SIG-M5 (cell line): ENCODE results near the gene HAAO.

Experiments
- DNase-seq: peaks from one replicate; lab custom pipeline; 2025; lab: John Stamatoyannopoulos, UW

The HAAO gene

DNA sequence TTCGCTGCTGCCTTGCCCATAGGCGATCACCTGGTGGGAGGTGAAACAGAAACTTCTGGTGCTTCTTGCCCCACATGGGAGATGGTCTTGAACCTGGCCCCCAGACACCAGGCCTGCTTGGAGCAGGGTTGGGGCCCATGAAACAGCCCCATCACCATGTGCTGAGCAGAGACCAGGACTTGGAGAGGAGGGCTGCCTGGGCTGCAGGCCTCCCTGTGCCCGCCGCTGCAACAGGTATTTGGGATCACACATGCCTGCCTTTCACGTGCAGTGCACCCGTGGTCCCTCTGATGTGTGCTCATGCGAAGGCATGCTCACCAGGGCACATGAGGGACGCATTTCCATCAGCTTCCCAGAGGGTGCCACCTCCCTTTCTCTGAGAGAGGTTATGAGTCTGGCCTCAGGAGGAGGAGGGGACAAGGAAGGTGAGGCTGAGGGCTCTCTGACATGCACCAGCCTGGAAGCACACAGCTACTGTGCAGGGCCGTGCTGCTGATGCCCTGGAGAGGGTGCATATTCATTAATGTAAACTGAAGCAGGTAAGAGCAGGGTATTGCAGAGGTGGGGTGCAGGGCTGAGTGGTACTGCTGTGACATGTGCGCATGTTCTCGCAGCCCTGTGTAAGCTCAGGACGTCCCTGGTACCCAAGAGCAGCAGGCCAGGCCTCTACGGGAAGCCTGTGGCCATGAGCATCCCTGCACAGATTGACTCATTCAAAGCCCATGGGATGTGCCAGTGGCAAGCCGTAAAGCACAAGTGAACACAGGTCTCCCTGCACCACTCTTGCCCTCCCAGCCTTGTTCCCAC, 24.3 kb downstream of the HAAO start:
- no peak for DNase-seq

DNA sequence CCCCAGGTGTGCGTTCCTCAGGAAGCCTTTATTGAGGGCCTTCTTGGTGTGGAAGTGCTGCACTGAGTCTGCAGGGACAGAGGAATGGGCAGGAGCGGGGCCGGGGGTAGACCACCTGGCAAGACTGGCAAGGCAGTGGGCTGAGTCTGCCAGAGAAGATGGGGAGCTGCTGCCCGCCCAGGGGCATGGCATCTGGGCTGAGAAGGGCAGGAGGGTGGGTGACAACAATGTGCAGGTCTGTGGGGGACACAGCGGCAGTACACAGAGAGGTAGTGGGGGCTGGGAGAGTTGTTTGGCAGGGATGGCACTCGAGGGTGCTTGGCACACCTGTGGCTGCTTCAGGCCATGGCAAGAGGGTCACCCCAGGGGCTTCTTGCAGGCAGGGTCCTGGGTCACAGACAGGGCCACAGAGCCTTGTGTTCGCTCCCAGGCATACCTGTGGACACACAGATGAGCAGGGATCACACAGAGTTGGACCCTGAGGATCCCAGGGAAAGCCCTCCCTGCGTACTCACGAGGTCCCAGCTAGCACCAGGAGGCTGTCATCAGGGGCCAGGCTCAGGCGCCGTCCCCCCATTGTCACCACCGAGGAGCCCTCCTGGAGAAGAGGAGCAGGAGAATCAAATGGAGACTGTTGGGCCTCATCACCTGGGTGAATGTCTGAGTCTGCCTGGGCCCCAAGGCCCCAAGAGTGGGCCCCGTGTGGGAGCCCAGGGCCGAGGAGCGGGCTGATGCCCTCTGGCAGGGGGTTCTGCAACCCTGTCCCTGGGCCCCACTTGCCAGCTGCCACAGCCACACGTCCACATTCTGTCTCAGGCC, 25.1 kb downstream of the HAAO start:
- DNase-seq, result no peak

DNA sequence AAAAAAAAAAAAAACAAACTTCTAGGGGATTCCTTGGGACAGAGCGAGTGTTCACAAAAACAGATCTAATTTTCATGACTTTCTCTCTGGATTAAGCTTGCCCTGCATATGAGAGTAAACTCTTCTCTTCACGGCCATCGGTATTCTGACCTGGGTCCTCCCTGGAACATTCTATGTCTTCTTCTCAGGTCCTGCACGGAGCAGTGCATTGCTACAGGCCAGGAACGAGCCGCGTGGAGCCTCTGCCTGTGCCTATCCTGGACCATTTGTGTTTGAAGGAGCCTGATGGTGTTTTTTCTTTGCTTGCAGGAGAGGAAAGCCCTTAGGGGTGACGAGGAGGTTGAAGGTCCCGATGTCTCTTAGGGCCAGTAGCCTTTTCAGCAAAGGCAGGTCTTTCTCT, 26.7 kb downstream of the HAAO start:
- no peak for DNase-seq

DNA sequence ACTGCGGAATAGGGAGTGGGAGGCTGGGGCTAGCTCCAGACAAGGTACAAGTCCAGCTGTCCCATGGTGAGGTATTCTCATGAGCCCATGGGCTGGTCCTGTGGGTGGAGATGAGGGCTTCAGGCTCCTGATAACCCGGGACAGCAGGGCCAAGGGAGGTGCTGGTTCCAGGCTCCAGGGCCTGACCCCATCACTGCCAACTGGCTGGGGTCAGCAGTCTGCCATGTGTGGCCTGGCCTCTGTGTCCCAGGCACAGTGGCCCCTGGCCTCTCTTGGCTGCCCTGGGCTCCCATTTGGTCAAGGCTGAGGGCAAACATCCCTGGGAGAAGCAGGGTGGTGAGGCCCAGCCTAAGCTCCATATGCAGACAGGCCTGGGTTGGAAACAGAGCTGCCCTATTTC, 27.5 kb downstream of the HAAO start:
- no peak for DNase-seq

DNA sequence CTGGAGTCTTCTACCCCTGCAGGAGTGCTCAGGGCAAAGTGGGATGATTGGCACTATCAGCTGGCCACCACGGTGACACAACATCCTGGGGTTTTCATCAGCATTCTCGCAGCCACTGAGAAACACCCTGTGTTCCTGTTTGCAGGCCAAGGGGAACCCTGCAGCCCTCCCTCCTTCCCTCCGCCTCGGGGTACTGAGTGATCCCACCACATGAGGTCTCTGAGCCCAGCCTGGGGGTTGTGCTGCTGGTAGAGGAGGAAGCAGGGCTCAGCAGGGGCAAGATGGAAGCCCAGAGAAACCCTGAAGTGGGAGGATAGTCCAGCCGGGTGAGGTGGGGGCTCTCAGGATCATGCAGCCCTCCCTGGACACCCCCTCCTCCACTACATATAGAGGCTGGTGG, 28.3 kb downstream of the HAAO start, which contains the start of gene OXER1:
OXER1 (minus strand) TSS at position 40 of the 400 bp plus-strand sequence. CDS start 73 bp downstream, outside the sequence.
- DNase-seq, result no peak

DNA sequence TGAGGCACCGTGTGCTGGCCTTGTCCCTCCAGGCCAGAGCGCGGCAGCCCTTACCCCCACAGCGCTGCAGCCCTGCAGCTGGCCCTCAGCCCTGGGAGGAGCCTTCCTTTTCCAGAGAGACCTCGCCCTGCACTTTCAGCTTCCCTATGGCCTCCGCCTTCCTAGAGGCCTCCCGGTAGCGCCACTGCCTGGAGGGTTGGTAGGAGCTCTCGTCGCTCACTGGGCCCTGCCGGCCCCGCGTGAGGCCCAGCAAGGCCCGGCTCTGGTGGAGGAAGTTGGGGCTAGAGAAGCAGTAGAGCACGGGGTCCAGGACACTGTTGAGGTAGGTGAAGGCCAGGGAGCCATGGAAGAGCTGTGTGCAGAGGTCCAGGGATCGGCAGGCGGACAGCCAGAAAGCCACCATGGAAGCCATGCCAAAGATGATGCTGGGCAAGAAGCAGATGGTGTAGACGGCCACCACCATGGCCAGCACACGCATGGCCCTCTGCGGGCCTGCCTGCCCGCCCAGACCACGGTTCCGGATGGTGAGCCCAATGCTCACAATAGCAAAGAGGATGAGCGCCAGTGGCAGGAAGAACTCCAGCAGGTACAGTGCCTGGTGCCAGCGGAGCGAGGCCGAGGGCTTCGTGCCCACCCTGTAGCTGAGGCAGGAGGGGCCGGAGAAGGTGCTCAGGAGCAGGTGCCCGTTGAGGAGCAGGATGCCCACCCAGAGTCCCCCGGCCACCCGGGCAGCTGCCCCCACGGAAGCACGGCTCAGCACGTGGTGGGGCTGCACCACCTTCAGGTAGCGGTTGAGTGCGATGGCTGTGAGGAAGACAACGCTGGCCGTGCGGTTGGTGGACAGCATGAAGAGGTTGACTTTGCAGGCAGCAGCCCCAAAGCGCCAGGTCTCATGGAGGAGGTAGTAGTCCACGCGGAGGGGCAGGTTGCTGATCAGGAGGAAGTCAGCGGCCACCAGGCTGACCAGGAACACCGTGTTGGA, 29.3 kb downstream of the HAAO start:
- DNase-seq, result no peak

DNA sequence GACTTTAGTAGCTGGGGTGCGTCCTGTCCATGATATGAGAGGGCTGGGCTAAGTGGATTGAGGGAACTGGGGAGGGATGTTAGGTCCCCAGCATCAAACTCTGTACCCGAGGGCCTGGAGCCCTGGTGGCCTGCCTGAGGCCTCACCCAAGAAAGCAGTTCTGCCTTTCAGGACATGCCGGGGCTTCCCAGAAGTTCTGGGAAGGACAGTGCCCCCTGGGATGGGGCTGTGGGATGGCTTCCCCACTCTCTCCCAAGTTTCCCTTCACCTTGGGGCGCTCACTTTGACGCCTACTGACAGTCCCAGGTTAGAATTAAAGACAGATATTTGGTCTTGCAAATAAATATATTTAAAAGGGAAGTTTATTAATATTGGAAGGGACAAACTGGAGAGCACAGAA, 30.2 kb downstream of the HAAO start:
- no peak for DNase-seq

DNA sequence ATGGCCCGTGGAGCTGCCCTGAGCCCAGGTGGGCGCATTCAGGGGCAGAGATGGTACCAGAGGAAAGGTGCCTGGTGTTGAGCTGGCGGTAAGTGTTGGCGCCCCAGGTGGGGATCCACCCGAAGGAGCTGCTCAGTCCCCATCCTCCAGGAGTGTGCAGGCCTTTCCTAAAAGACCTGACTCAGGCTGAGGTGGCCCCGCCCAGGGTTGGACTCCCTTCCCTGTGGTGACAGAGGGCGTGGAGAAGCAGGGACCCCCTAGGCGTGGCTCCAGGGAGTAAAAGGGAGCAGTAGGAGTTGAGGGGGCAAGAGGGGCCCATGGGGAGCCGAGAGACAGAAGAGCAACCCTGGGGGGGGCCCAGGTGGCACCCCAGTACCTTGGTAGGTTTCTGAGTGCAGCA, 30.8 kb downstream of the HAAO start:
- no peak for DNase-seq

DNA sequence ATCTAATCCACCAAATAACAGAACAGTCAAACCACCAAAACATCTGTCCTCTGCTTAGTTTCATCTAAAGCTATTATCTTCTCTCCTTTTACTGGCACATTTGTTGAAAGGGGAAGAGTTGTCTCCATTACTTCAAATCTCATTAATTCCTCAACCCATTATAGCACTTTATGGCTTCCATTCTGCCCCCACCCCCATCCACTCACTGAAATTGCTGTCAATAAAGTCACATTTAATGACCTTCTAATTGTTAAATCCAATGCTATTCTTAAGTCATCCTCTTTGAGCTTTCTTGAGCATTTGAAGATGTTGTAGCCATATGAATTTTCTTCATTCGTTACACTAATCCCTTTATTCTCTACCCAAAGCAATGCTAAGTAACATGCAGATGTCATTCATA, 33.6 kb downstream of the HAAO start:
- DNase-seq, result no peak

DNA sequence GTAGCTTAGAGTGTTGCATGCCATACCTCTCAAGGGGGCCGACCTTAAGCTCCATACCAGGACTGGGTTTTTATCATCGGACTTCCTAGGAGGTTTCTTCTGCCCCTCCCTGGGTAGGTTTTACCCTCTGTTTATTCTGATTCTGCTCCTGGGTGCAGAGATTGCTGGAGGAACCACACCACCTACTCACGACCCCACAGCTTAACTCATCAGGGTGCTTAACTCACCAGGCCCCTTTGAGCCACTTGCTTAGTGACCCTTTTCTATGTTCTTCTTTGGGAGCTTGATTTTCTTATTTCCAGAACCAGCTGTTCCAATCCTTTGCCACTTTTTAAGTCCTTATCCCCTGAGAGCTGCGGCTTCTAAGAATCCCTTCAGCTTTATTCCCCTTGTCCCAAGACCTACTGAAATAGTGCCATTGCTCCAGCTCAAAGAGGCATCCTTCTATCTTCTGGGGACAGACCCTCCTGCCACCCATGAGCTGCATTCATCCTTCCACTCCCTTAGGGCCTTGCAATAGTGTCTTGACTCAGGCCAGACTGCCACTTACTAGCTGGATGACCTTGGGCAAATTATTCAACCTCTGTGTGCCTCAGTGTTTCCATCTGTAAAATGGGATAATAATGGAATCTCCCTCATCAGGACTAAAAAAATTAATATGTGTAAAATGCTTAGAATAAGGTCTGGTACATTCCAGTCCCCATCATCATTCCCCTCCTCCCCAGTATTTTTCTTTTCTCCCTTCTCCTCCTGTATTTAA, 34.2 kb downstream of the HAAO start:
- no peak for DNase-seq

DNA sequence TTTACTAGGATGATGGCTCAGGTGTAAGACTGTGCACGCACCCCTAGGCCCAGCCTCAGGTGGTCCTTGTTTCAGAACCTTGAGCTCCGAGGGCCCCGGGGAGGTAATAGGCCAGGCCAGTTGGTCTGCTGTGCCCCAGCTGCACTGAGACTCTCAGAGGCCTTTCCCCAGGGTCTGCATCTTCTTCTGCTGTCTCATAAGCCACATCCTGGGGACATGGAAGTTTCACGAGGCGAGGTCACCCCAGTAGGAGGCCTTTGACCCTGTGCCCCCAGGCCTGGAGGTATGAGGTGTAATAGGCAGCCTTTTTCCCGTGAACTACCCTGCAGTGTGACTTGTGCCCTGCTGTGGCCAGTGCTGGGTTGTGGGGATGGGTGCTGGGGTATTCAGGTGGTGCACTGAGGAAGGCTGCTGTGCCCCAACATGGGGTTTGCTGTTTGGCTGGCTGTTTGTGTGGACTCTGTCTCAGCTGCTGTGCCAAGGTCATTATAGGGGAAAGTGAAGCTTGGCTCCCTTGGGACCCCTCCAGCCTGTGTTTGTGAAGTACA, 35.3 kb downstream of the HAAO start:
- no peak for DNase-seq

DNA sequence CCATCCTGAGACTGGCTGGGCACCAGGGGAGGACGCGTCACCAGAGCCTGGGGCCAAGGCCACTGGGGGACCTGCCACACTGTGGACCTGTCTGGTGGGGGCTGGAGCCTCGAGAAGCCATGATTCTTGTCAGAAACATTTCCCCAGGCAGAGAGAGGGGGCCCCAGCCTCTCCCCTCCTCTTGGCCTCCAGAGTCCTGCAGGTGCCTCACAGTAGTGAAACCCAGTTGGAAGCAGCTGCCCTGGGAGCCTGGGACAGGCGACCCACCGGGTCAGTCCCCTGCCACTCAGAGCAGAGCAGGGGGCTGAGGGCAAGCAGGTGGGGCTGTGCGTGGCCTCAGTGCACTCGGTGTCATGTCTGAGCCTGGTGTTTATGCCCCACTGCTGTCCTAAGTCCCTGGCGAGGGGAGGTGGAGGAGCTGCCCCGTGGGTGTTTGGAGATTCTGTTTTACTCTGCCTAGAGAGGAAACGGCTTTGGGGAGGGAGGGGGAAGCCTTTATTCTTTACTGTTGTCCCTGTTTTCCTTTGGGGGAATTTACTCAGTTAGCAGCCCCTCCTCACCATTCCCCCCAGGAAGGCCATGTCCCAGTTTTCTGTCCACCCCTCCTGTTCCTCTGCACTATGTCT, 36.1 kb downstream of the HAAO start:
- no peak for DNase-seq

DNA sequence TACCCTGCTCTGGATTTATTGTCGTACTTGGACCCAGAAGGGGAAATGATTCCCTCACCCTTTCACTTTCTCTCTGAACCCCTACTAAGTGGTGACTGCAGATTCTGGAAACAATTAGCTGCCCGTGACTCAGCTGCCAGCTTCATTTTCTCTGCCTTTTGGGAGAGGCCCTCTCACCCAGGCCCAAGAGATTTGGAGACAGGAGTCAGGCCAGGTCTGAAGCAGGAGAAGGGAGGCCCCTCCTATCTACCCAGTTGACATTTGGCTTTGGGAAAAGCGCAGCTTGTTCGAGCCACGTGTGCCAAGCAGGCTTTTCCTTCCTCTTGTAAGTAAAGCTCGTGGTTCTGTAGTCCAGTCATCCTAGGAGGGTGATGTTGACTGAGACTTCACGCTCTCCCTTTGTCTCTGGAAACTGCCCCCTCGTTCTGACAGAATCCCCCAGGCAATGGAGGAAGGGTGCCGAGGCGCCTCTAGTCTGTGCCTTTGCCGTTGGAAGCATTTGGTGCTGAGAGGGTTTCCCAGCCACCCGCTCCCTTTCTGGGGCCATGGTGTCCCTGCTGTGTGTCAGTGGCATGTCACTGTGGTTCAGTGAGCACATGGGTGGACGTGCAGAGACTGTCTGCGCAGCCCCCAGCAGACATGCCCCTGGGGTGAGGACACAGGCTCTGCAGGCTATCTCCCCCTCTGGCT, 37.0 kb downstream of the HAAO start:
- no peak for DNase-seq

DNA sequence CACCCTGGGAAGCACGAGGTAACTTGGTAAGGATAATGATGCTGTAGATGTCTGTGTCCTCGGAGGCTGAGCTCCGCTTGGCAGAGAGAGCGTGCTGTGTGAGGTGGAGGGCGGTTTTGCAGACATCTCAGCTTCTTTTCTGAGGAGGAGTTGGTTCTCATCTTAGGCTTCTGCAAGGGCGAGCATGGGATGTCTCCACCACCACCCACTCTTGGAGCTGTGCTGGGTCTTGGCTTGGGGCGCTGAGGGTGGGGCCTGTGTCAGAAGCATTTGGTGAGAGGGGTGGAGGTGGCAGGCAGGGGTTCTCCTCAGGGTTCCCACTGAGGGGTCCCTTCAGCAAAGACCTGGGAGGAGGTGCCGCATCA, 37.6 kb downstream of the HAAO start:
- DNase-seq, result no peak

DNA sequence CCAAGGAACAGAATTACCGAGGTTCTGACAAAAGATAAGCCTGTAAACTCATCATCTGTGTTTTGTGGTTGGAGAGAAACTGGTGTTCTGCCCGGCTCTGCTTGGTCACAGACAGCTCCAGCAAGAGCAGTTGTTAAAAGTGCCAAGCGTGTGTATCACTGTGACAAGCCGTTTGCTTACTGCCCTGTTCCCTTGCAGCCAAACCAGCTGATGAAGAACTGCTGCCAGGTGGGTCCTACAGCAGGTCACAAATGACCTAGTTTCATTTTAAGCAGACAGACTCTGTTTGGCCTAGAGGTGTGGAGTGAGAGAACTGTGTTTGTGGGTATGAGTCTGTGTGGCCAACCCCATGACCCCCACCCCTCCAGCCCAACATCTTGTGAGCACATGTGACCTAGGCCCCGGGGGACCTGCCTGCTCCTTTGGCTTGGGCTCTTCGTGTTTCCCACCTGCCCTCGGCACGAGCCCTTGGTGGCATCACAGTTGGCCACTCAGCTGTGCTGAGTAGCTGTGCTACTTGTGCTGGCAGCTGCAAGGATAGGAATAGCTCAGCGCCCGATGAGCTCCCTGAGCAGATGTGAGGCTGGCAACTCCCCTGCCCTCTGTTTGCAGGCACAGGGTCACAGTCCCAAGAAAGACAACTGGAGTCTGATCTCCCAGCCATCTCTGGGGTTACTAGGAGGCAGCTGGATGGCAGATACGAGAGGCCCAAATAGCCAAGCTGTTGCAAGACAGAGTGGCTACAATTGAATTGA, 38.2 kb downstream of the HAAO start:
- no peak for DNase-seq

DNA sequence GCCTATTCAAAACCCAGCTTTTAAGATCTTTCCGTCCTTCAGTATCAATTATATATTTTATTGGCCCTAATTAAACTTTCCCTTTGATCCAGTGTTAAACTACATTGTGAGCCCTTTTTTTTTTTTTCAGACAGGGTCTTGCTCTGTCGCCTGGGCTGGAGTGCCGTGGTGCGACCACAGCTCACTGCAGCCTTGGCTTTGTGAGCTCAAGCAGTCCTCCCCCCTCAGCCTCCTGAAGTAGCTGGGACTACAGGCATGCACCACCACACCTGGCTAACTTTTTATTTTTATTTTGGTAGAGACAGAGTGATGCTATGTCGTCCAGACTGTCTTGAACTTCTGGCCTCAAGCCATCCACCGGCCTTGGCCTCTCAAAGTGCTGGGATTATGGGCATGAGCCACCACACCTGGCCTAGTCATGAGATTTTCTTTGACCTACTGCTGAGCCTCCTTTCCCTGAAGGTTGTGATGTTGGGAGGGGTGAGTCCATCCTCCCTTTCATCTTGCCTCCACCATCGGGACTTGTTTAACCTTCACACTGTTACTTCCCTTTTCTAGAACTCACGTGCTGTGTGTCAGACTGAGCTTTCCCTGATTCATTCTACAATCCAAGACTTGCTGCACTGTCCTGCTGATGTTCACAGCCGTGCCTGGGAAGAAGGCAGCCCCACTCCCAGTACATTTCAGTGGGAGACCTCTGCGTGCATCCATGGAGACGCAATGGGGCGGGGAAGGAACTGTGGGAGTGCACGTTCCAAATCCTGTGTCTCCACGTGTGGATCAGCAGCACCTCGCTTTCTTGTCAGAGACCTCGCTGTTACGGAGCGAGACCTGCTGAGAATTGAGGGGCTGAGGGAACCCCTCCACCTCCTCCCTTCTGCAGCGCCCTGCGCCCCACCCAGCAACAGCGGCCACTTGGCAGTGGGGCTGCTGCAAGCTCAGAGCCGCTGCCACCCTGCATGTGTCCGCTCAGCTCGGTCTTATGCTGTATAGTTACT, 39.3 kb downstream of the HAAO start:
- DNase-seq, result no peak

DNA sequence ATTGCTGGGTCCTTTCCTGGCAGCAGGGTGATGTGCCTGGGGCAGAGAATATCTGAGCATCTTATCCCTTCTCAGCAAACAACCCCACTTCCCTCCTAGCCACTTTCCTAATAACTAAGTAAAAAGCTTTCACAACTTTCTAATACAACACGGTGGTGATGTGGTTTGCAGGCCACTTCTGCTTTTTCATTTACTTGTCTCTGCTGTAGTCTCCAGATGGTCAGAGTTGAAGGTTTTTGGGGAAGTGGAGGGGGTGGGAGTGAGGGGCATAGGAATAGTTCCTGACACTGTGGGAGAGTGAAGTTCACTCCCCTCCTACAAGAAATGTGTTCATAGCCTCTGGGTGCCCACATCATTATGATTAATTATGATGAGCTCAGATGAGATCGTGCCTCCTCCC, 40.1 kb downstream of the HAAO start:
- peak; percentile 91 for DNase-seq

DNA sequence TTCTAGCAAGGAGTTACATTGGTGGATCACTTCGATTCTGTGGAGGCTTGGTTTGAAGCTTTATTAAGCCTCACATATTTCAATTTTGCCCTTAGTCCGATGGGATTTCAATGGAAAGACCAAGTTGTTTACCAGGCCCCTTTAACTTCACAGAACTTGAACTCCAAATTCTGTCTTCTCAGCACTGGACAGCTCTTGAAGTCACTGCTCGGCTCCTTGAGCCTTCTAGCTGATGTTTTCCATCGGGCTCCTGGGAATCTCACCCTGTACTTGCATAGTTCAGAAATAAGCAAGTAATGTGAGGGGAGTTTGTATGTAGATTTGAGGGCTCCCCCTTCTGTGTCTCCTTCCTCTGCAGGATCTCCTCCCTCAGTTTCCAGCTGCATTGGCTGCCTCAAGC, 43.5 kb downstream of the HAAO start:
- no peak for DNase-seq
